HG02678 (cell line): Measurements from ENCODE around the gene SUV39H2.
A peak's percentile ranks its signal among the peaks of the same experiment; 100 is the strongest.
"Not testable (repeated sequence)": the region's sequence is repeated elsewhere in the genome, so short reads cannot be mapped to it uniquely, and the experiment has no call there.

Experiments
- ATAC-seq: cut with Tn5 transposase; IDR thresholded peaks from one replicate; pipeline ENCODE4 v1.9.1; 2021; ENCODE audit warnings: mild to moderate bottlenecking, moderate library complexity; ENCODE audit not compliant: unreplicated experiment

SUV39H2 gene

GRCh38 chr10:14926722-14927416 lies 48.2 kb downstream of the SUV39H2 start:
- peak; percentile 98 for ATAC-seq

GRCh38 chr10:14930610-14931009 lies 51.9 kb downstream of the SUV39H2 start:
- no peak for ATAC-seq

- no peak for ATAC-seq
These were observed 57.9 kb downstream of the SUV39H2 start for GRCh38 chr10:14936584-14936983.

- not testable (repeated sequence) for ATAC-seq
These were observed 60.3 kb downstream of the SUV39H2 start for GRCh38 chr10:14938971-14939370.

- peak; percentile 96 for ATAC-seq
These were observed 63.7 kb downstream of the SUV39H2 start for GRCh38 chr10:14942147-14942949.

GRCh38 chr10:14942950-14943338 lies 64.3 kb downstream of the SUV39H2 start:
- not testable (repeated sequence) for ATAC-seq

GRCh38 chr10:14945108-14945507 lies 66.4 kb downstream of the SUV39H2 start:
- ATAC-seq, result no peak

- no peak for ATAC-seq
These were observed 68.6 kb downstream of the SUV39H2 start for GRCh38 chr10:14947268-14947667.

- no peak for ATAC-seq
These were observed 70.6 kb downstream of the SUV39H2 start for GRCh38 chr10:14949291-14949690.

GRCh38 chr10:14952851-14953423 lies 74.3 kb downstream of the SUV39H2 start:
- ATAC-seq, result no peak

GRCh38 chr10:14953424-14954000 lies 74.8 kb downstream of the SUV39H2 start:
- peak; percentile 34 for ATAC-seq
